Measurements from ENCODE around the gene TRHDE. TPM values are rescaled to one million over a fixed set of nuclear protein-coding genes. Genes with fewer than 3 reads are reported as not detected.
"Not testable (repeated sequence)": the region's sequence is repeated elsewhere in the genome, so short reads cannot be mapped to it uniquely, and the experiment has no call there.

Gene TRHDE
- total RNA-seq, 2 experiments from 2014 or later: not detected

DNA sequence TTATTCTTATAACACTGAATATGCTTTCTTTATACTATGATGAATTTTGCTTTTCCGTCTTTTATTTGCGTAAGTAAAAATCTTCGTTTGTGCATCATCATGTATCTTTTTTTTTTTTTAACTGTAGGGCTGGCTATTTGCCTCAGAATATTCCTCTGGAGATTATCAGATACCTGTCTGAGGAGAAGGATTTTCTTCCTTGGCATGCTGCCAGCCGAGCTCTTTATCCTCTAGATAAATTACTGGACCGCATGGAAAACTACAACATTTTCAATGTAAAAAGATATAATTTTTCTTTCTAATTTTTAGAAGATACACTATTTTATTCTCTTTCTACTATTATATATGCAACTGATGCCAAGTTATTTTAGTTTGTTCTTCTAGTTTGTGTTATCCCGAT is 346.6 kb downstream of the TRHDE start:
- Mint-ChIP-seq H3K27ac (no peak overlapping the region), H3K9me3 (ENCODE audit: low read depth) (no peaks in the 10 kb centered on the region), H3K36me3 (no peaks in the 10 kb centered on the region), H3K27me3 (no peaks in the 10 kb centered on the region), H3K4me1 (no peaks in the 10 kb centered on the region), H3K4me3 (no peak overlapping the region)
- DNase-seq (no peak), ATAC-seq (no peak)
- CTCF ChIA-PET: no interaction called here

DNA sequence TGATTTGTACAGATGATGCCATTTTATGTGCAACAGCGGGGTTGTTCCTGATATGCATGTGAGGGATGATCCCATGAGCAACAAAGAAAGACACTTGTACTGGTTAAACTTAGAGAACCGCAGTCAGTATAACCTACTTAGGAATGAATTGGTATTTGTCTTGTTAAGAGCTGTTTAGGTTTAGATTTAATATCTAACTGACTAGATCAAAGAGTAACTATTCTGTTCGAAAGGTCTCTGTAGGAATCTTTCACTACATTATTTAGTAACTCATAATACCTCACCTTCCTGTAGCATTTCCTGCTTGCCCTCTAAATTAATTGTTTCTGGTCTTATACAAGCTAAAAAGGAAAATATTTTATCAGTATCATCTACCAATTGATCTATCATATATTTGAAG is 350.4 kb downstream of the TRHDE start:
- Mint-ChIP-seq H3K9me3 (ENCODE audit: low read depth) (no peaks in the 10 kb centered on the region), H3K4me1 (no peaks in the 10 kb centered on the region), H3K27ac (no peak overlapping the region), H3K27me3 (no peaks in the 10 kb centered on the region), H3K36me3 (no peaks in the 10 kb centered on the region), H3K4me3 (no peak overlapping the region)
- CTCF ChIA-PET: no interaction called here
- DNase-seq (no peak), ATAC-seq (no peak)

DNA sequence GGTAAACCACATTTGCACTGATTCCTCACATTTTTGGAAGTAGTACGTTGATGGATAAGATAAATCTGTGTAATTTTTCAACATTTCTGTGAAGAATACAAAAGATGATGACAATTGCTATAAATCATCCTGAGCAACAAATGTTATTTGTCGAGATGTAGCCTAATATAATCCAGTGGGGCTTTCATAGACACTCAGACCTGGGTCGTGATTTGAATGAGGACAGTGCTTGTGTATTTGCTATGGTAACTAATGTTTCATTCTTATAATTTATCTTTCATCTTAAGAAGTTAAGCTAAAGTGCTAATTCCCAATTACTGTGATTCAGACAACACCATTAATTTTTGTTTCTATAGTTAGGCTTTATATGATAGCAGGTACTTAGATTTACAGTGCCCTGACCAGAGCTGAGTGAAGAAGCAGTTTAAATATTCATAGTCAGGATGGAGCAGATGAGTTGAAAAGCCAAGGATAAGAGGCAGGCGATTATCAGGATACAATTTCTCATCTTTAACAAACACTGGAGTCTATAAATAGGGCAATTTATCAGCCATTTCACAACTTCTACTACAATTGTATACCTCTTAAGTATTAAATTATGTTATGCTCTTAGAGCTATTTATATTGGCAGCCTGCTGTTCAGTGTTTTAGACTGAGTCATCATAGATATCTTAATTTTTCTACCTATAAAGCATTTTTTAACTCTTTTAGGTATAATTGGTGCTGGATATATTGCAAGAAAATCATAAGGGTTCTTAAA is 359.9 kb downstream of the TRHDE start:
- H3K27me3 Mint-ChIP-seq: no peaks in the 10 kb centered on the region
- no peak overlapping the region for H3K27ac Mint-ChIP-seq

DNA sequence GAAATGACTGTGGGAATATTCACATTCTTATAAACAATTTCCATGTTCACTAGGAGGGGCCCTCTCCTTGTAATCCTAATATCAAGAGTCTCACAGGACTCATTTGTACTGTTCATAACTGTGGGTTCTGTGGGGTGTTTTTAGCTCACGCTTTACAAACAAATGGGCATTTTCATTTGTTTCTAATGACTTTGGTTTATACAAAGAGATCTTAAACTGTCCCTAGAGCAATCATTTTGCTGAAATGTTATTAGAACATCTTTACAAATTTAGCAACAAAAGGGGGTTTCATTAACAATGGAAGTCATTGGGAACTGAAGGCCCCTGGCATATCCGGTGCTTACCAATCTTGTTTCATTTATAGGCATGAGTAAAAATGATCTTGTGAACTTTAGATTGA is 370.5 kb downstream of the TRHDE start:
- no peak for ATAC-seq

More for the DNA sequence above, 359.9 kb downstream of the TRHDE start:
- H3K4me3 Mint-ChIP-seq: no peak overlapping the region
- H3K36me3 Mint-ChIP-seq: no peaks in the 10 kb centered on the region
- CTCF ChIA-PET: interaction anchor here (0.7 kb wide), 1 partner anchor 17 kb away, joined by 3 read pairs; no protein-coding TSS in a partner anchor
- DNase-seq: no peak
- H3K4me1 Mint-ChIP-seq: no peaks in the 10 kb centered on the region
- peaks cover 3% of the 10 kb centered on the region for H3K9me3 Mint-ChIP-seq (ENCODE audit: low read depth)
- ATAC-seq: no peak

DNA sequence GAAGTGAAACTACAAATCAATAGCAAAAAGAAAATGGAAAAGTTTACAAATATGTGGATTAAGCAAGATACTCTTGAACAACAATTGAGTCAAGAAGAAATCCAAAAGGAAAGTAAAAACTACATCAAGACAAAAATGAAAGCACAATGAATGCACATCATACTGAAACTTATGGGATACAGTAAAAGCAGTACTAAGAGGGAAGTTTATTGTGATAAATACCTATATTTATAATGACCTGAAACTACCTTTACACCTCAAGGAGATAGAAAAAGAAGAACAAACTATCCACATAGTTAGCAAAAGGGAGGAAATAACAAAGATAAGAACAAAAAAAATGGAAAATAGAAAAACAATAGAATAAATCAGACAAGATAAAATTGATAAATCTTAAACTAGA is 375.0 kb downstream of the TRHDE start:
- no peaks in the 10 kb centered on the region for H3K4me1 Mint-ChIP-seq
- H3K4me3 Mint-ChIP-seq: no peak overlapping the region
- H3K27me3 Mint-ChIP-seq: no peaks in the 10 kb centered on the region
- no peaks in the 10 kb centered on the region for H3K36me3 Mint-ChIP-seq
- ATAC-seq (no peak), DNase-seq (no peak)
- H3K9me3 Mint-ChIP-seq (ENCODE audit: low read depth): no peaks in the 10 kb centered on the region
- CTCF ChIA-PET: no interaction called here
- no peak overlapping the region for H3K27ac Mint-ChIP-seq

More for the DNA sequence above, 370.5 kb downstream of the TRHDE start:
- no peak for DNase-seq
- CTCF ChIA-PET: no interaction called here
- no peaks in the 10 kb centered on the region for H3K4me1 Mint-ChIP-seq
- H3K27me3 Mint-ChIP-seq: no peaks in the 10 kb centered on the region
- no peak overlapping the region for H3K27ac Mint-ChIP-seq
- no peaks in the 10 kb centered on the region for H3K36me3 Mint-ChIP-seq
- H3K9me3 Mint-ChIP-seq (ENCODE audit: low read depth): no peaks in the 10 kb centered on the region
- H3K4me3 Mint-ChIP-seq: no peak overlapping the region

DNA sequence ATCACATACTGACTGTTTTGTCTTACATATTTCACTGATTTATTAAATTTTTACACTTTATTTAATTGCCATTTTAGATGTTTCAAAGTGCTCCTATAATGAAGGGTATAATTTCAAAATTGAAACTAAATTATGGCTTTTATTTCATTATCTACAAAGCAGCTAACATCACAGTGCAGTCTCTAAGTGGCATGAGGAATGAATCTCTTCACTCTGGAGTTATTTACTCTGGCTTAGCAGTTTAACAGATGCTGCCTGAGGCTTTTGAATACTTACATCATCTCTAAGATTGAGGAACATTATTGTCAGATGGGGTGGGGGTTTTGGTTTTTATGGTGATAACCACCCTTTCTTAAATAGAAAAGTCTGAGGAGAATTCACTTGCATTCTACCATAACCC is 386.4 kb downstream of the TRHDE start:
- Mint-ChIP-seq H3K4me3 (no peak overlapping the region), H3K9me3 (ENCODE audit: low read depth) (no peaks in the 10 kb centered on the region), H3K27ac (no peak overlapping the region), H3K36me3 (no peaks in the 10 kb centered on the region), H3K27me3 (no peaks in the 10 kb centered on the region), H3K4me1 (no peaks in the 10 kb centered on the region)
- ATAC-seq: no peak
- CTCF ChIA-PET: no interaction called here
- no peak for DNase-seq

DNA sequence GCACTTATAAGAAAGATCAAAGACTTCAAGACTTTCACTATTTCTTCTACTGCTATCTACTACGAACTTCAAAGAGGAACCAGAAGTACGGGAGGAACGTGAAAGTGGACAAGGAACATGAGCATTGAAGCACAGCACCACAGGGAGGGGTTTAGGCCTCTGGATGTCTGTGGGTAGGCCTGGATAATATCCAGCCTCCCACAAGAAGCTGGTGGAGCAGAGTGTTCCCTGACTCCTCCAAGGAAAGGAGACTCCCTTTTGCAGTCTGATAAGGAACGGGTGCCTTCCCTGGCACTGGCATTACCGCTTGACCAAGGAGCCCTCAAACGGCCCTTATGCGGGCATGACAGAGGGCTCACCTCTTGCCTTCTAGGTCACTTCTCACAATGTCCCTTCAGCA is 388.0 kb downstream of the TRHDE start:
- CTCF ChIA-PET; H3K27ac Mint-ChIP-seq; H3K27me3 Mint-ChIP-seq; DNase-seq; H3K9me3 Mint-ChIP-seq (ENCODE audit: low read depth); ATAC-seq; H3K4me3 Mint-ChIP-seq; H3K36me3 Mint-ChIP-seq; H3K4me1 Mint-ChIP-seq: not testable (repeated sequence)

DNA sequence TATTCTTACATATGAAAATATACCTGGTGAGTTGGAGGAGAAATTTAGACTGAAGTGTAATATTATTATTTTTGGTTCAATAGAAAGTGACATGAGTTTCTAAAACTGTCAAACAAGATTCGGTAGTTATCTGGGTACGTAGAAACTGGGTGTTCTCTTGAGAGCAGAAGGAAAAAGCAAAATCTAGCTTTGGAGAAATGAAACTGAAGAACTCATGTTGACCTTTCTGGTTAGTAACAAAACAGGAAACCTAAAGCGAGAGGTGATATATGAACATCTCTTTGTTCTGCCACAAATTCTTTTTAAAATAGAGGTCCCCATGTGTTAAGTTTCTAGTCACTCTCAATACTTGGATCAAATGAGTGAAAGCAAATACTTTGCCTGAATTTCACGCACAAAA is 401.7 kb downstream of the TRHDE start:
- Mint-ChIP-seq H3K4me1 (no peaks in the 10 kb centered on the region), H3K4me3 (no peak overlapping the region), H3K9me3 (ENCODE audit: low read depth) (no peaks in the 10 kb centered on the region), H3K36me3 (no peaks in the 10 kb centered on the region), H3K27ac (no peak overlapping the region), H3K27me3 (no peaks in the 10 kb centered on the region)
- CTCF ChIA-PET: no interaction called here
- ATAC-seq (no peak), DNase-seq (no peak)

DNA sequence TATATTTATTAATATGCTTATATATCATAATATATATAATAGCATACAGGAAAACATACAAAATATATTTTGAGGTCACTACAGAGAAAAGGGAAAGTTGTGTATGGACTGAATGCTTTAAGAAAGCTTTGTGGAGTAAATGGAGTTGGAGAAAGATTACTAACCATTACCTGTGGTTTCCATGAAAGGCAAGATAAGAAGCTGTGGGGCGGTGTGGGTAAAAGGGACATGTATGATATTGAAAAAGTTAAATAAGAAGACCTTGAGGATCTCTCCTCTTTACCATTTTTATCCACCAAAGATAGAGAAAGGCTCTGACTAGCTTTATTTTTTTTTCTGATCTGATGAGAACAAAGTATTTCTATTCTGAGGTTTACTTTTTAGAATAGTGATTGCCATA is 404.4 kb downstream of the TRHDE start:
- Mint-ChIP-seq H3K27me3 (no peaks in the 10 kb centered on the region), H3K4me3 (no peak overlapping the region), H3K27ac (no peak overlapping the region), H3K9me3 (ENCODE audit: low read depth) (no peaks in the 10 kb centered on the region), H3K36me3 (no peaks in the 10 kb centered on the region), H3K4me1 (no peaks in the 10 kb centered on the region)
- ATAC-seq (no peak), DNase-seq (no peak)
- CTCF ChIA-PET: no interaction called here

DNA sequence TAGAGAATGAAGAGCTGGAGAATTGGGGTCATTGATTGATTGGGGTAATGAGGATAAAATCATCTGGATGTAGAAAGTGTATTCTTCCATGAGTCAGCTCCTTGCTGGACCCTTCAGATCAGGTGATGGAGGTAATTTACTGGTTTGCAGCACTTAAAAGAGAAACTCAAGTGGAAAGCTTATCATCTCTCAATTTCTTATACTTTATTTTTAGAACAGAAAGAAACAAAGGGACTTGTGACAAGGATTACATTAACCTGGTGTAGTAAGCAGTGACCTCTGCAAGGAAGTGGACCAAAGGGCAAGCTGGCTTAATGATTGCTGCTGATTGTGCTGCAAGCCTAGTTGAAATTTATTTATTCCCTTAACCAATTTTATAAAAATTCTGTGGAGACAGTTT is 405.0 kb downstream of the TRHDE start:
- Mint-ChIP-seq H3K27ac (no peak overlapping the region), H3K27me3 (no peaks in the 10 kb centered on the region), H3K4me3 (no peak overlapping the region), H3K4me1 (no peaks in the 10 kb centered on the region), H3K9me3 (ENCODE audit: low read depth) (no peaks in the 10 kb centered on the region), H3K36me3 (no peaks in the 10 kb centered on the region)
- no peak for ATAC-seq
- CTCF ChIA-PET: no interaction called here
- DNase-seq: no peak

DNA sequence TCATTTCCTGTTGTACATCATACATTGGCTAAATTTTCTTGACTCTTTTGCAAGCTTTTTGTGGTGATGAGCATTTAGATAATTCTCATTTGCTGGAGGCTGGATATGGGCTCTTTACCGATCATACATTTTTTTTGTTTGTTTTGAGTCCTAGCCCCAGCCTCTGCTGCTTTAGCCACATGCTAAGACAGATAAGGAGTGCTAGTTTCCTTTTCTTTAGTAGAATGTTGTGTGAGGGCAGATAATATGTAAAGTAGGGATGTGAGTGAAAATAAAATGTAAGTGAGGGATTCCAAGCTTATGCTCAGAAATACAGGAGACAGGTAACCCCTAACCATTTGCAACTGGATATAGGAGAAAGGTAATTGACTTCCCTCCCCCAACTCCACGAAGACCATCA is 405.7 kb downstream of the TRHDE start:
- no peaks in the 10 kb centered on the region for H3K27me3 Mint-ChIP-seq
- CTCF ChIA-PET: no interaction called here
- ATAC-seq (no peak), DNase-seq (no peak)
- H3K4me3 Mint-ChIP-seq: no peak overlapping the region
- H3K36me3 Mint-ChIP-seq: no peaks in the 10 kb centered on the region
- no peaks in the 10 kb centered on the region for H3K9me3 Mint-ChIP-seq (ENCODE audit: low read depth)
- H3K4me1 Mint-ChIP-seq: no peaks in the 10 kb centered on the region
- no peak overlapping the region for H3K27ac Mint-ChIP-seq

DNA sequence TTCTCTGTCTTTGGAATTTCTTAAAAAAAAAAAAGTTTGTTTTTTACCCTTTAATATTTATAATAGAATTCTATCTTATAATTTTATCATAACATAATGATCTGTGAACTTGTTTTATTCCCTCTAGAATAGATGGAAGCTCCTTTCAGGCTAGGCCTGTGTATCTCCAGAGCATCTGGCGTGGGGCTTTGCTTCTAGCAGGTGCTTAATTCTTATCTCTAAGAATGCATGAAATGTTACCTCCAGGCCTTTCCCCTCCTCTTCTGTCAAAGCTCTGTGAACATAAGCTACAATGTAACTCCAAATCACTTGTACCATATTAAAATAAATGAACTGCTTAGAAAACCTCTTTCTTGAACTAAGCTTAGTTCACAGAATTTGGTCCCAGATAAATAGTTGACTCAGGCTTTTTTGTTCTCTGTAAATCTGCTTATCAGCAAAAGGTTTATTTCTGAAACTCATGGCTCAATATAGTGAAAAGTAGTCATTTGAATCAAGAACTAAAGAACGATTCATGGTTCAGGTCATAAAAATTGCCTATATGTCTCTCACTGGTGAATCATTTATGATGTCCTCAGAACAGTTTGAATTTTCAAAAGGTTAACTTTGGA is 407.1 kb downstream of the TRHDE start:
- H3K27me3 Mint-ChIP-seq: no peaks in the 10 kb centered on the region
- no peaks in the 10 kb centered on the region for H3K9me3 Mint-ChIP-seq (ENCODE audit: low read depth)

DNA sequence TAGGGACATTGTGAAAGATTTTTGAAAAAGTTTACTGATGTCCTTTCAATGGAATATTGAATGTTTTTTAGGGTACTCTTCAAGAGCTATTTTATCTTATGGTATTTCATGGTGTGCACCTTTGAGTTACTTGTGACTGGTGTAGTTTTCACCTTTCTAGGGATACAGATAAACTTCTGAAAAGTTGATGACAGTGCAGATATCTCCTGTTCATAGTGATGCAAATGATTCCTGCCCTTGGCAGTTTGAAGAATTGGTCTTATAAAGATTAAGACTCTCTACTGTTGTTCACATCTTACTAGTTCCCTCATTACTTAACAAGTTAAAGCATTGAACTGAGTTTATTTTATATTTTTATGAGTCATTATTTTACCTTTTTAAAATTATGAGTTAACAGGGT is 408.9 kb downstream of the TRHDE start:
- H3K9me3 Mint-ChIP-seq (ENCODE audit: low read depth): peaks cover 2% of the 10 kb centered on the region
- H3K4me1 Mint-ChIP-seq: no peaks in the 10 kb centered on the region
- DNase-seq (no peak), ATAC-seq (no peak)
- no peak overlapping the region for H3K27ac Mint-ChIP-seq
- no peaks in the 10 kb centered on the region for H3K36me3 Mint-ChIP-seq
- H3K4me3 Mint-ChIP-seq: no peak overlapping the region
- H3K27me3 Mint-ChIP-seq: no peaks in the 10 kb centered on the region
- CTCF ChIA-PET: no interaction called here

More for the DNA sequence above, 407.1 kb downstream of the TRHDE start:
- no peak overlapping the region for H3K4me3 Mint-ChIP-seq
- no peaks in the 10 kb centered on the region for H3K4me1 Mint-ChIP-seq
- H3K27ac Mint-ChIP-seq: no peak overlapping the region
- H3K36me3 Mint-ChIP-seq: no peaks in the 10 kb centered on the region
- no peak for ATAC-seq
- CTCF ChIA-PET: no interaction called here
- DNase-seq: no peak

DNA sequence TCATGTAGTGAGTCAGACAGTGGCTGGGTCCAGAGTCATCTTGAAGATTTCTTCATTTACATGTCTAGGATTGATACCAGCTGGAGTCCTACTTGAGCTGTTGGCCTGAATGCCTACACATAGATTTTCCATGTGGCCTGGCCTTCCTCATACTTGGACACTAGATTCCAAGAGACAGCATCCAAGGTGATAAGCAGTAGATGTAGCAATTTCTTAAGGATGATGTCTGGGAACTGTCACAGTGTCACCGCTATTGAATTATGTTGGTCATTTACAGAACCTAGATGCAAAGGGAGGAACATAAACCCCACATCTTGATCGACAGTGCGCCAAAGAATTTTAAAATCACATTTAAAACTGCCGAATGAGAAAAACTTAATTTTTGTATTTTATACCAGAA is 412.3 kb downstream of the TRHDE start:
- Mint-ChIP-seq H3K27ac (no peak overlapping the region), H3K36me3 (no peaks in the 10 kb centered on the region), H3K4me1 (no peaks in the 10 kb centered on the region), H3K27me3 (no peaks in the 10 kb centered on the region), H3K9me3 (ENCODE audit: low read depth) (peaks cover 2% of the 10 kb centered on the region), H3K4me3 (no peak overlapping the region)
- DNase-seq: no peak
- ATAC-seq: no peak
- CTCF ChIA-PET: no interaction called here

Data from activated CD8-positive, alpha-beta memory T cell treated with anti-CD3 and anti-CD28 coated beads, Interleukin-2, amount 10 ng/mL, durations not matched to agents 7 days and 5 days (primary cell).